Natural killer cell (primary cell): Measurements from ENCODE around the gene GRAP. TPM values are rescaled to one million over a fixed set of nuclear protein-coding genes. Genes with fewer than 3 reads are reported as not detected.
"Not testable (repeated sequence)": the region's sequence is repeated elsewhere in the genome, so short reads cannot be mapped to it uniquely, and the experiment has no call there.

Experiments used
- ATAC-seq, 3 donors: fragments of 150-1000 bp in 2 of 3; fragments of 200-7000 bp in 1 of 3; cut with Tn5 transposase; 1 replicate in 1 of 3; 2 replicates in 2 of 3; pipeline ENCODE4 v1.10.0; 2021; ENCODE audit warnings: mild to moderate bottlenecking in 2 of 3, moderate library complexity in 2 of 3
- DNase-seq, 2 donors: peaks; one replicate each; pipeline versions ENCODE4 v3.0.0 to v3.0.0-alpha.2; 2013 to 2021; ENCODE audit warnings: mixed read lengths in 1 of 2
- H3K27ac ChIP-seq: one replicate; pipeline ENCODE4 v1.5.1; 2013; ENCODE audit warnings: mild to moderate bottlenecking, low read length
- H3K27me3 ChIP-seq: one replicate; pipeline ENCODE4 v1.6.1; 2013; ENCODE audit warnings: low read length; ENCODE audit not compliant: control insufficient read depth, insufficient read depth
- H3K36me3 ChIP-seq: one replicate; pipeline ENCODE4 v1.6.1; 2013; ENCODE audit warnings: low read length; ENCODE audit not compliant: control insufficient read depth, insufficient read depth
- H3K4me1 ChIP-seq: one replicate; pipeline ENCODE4 v1.6.1; 2013; ENCODE audit warnings: low read length; ENCODE audit not compliant: control insufficient read depth, insufficient read depth
- H3K4me3 ChIP-seq: one replicate; pipeline ENCODE4 v1.5.1; 2013; ENCODE audit warnings: low read length
- H3K9me3 ChIP-seq: one replicate; pipeline ENCODE4 v1.6.1; 2013; ENCODE audit warnings: low read length; ENCODE audit not compliant: control insufficient read depth, insufficient read depth
- H3K27ac Mint-ChIP-seq, 2 donors: one replicate each; pipeline ENCODE4 v1.8.0; 2022; ENCODE audit warnings: mild to moderate bottlenecking in 2 of 2, mixed read lengths in 2 of 2, moderate library complexity in 1 of 2
- H3K27me3 Mint-ChIP-seq, 2 donors: one replicate each; pipeline ENCODE4 v1.8.0; 2022; ENCODE audit warnings: low read depth in 2 of 2, mixed read lengths in 2 of 2
- H3K36me3 Mint-ChIP-seq: one replicate; pipeline ENCODE4 v1.8.0; 2022; ENCODE audit warnings: mixed read lengths
- H3K4me1 Mint-ChIP-seq, 2 donors: one replicate each; pipeline ENCODE4 v1.8.0; 2022; ENCODE audit warnings: mixed read lengths in 2 of 2
- H3K4me3 Mint-ChIP-seq: one replicate; pipeline ENCODE4 v1.8.0; 2022; ENCODE audit warnings: mild to moderate bottlenecking, moderate library complexity, mixed read lengths
- H3K9me3 Mint-ChIP-seq, 2 donors: one replicate each; pipeline ENCODE4 v1.8.0; 2022; ENCODE audit warnings: mixed read lengths in 2 of 2
- CTCF ChIP-seq: fragments of 200-600 bp; IDR thresholded peaks from one replicate; pipeline ENCODE4 v1.8.0; 2022; ENCODE audit warnings: antibody characterized with exemption
- WGBS: methylation state at CpG from one replicate; pipeline ENCODE4 v1.1.7; 2013; ENCODE audit warnings: missing lambda C conversion rate; ENCODE audit not compliant: insufficient coverage; 5-methylcytosine and 5-hydroxymethylcytosine counted together
- intact Hi-C: fragments of 100-400 bp; cut with micrococcal nuclease; formaldehyde crosslinking; loops from one replicate; pipeline ENCODE4 v1.14.2; 2022
- total RNA-seq, 4 donors: library from RNA; stranded (reverse); fragments of 120-200 nt in 1 of 4; gene quantifications; one replicate each; pipeline versions ENCODE4 v1.2.3 to v1.2.4, GENCODE V29; 2013 to 2022

GRAP gene
- total RNA-seq, 3 donors from 2014 or later (not counting 1 experiment from before 2014, with no cell fraction given) = 5.6 to 11.3 (median 7.1) TPM

- H3K36me3 ChIP-seq, H3K4me3 Mint-ChIP-seq, H3K36me3 Mint-ChIP-seq, DNase-seq, H3K4me3 ChIP-seq, ATAC-seq, H3K9me3 Mint-ChIP-seq, H3K27me3 Mint-ChIP-seq, H3K4me1 ChIP-seq, H3K27me3 ChIP-seq, intact Hi-C loops, H3K9me3 ChIP-seq, H3K27ac ChIP-seq, H3K4me1 Mint-ChIP-seq, H3K27ac Mint-ChIP-seq: not testable (repeated sequence)
- WGBS = no CpG with 5 or more reads among the region's 11 CpGs
These were observed 18.1 kb downstream of the GRAP start for GRCh38 chr17:19028671-19029070.

GRCh38 chr17:19024101-19025078 is 22.4 kb downstream of the GRAP start:
- Mint-ChIP-seq H3K27ac (no peak overlapping the region), H3K36me3 (no peaks in the 10 kb centered on the region), H3K9me3 (no peaks in the 10 kb centered on the region), H3K4me3 (no peak overlapping the region), H3K27me3 (no peaks in the 10 kb centered on the region), H3K4me1 (no peaks in the 10 kb centered on the region)
- Histone ChIP-seq H3K27me3 (no peaks in the 10 kb centered on the region), H3K27ac (no peak overlapping the region), H3K4me1 (no peaks in the 10 kb centered on the region), H3K9me3 (no peaks in the 10 kb centered on the region), H3K36me3 (peaks cover 11% of the 10 kb centered on the region), H3K4me3 (no peak overlapping the region)
- no peak for TF ChIP-seq CTCF
- ATAC-seq = peak in 1 of 3 donors; percentile 25
- WGBS = 77% methylated on average over 22 of the region's 22 CpGs
- peak in 1 of 2 donors; percentile 46 for DNase-seq
- intact Hi-C loops = no loop called here

GRCh38 chr17:19023209-19023999 is 23.4 kb downstream of the GRAP start:
- TF ChIP-seq CTCF = no peak
- Mint-ChIP-seq H3K9me3 (no peaks in the 10 kb centered on the region), H3K27ac (no peak overlapping the region), H3K4me3 (no peak overlapping the region), H3K4me1 (peaks cover 0 to 3% of the 10 kb centered on the region in 2 donors), H3K36me3 (no peaks in the 10 kb centered on the region), H3K27me3 (no peaks in the 10 kb centered on the region)
- 96% methylated on average over 7 of the region's 9 CpGs for WGBS
- intact Hi-C loops = no loop called here
- Histone ChIP-seq H3K4me3 (no peak overlapping the region), H3K27me3 (no peaks in the 10 kb centered on the region), H3K4me1 (no peaks in the 10 kb centered on the region), H3K9me3 (no peaks in the 10 kb centered on the region), H3K27ac (no peak overlapping the region), H3K36me3 (peaks cover 11% of the 10 kb centered on the region)
- ATAC-seq (no peak), DNase-seq (no peak)

- Histone ChIP-seq H3K4me3 (no peak overlapping the region), H3K36me3 (peaks cover 11% of the 10 kb centered on the region), H3K27ac (no peak overlapping the region), H3K4me1 (no peaks in the 10 kb centered on the region), H3K27me3 (no peaks in the 10 kb centered on the region), H3K9me3 (no peaks in the 10 kb centered on the region)
- no peak overlapping the region for H3K27ac Mint-ChIP-seq
- ATAC-seq (no peak), DNase-seq (no peak)
- WGBS = 92% methylated on average over 6 of the region's 6 CpGs
- H3K36me3 Mint-ChIP-seq = no peaks in the 10 kb centered on the region
- no peak overlapping the region for H3K4me3 Mint-ChIP-seq
- H3K4me1 Mint-ChIP-seq = peaks cover 0 to 3% of the 10 kb centered on the region in 2 donors
- H3K27me3 Mint-ChIP-seq = no peaks in the 10 kb centered on the region
- no peaks in the 10 kb centered on the region for H3K9me3 Mint-ChIP-seq
- TF ChIP-seq CTCF = no peak
- intact Hi-C loops = no loop called here
These were observed 24.0 kb downstream of the GRAP start for GRCh38 chr17:19022747-19023146.
